Choroid plexus epithelial cell (primary cell): ENCODE results near the gene CMBL.
"Not testable (repeated sequence)": the region's sequence is repeated elsewhere in the genome, so short reads cannot be mapped to it uniquely, and the experiment has no call there.

Experiments
- DNase-seq: peaks from one replicate; pipeline ENCODE4 v3.0.0-alpha.2; 2010; ENCODE audit warnings: low read depth
- H3K4me3 ChIP-seq: 2 replicates; pipeline ENCODE4 v1.5.1; 2011; ENCODE audit warnings: low read depth, mild to moderate bottlenecking, control low read depth, low read length, moderate library complexity
- CTCF ChIP-seq: conservative IDR thresholded peaks from 2 replicates; pipeline ENCODE4 v1.5.1; 2011; ENCODE audit warnings: low read depth, mild to moderate bottlenecking, control low read depth, inconsistent platforms, low read length, moderate library complexity

The CMBL gene

DNA sequence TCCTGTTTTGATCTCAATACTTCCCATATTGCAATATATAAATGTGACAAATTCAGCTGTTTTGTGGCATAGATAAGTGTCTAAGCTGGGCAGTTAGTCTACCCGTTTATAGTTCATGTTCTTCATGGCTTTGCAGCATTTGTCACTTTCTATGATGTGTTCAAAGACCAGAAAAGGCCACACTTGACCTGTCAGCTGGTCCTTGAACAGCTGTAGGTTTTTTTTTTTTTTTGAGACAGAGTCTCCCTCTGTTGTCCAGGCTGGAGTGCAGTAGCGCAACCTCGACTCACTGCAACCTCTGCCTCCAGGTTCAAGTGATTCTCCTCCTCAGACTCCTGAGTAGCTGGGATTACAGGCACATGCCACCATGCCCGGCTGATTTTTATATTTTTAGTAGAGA is 28.4 kb downstream of the CMBL start:
- no peak for DNase-seq
- no peak for TF ChIP-seq CTCF
- no peak overlapping the region for H3K4me3 ChIP-seq

DNA sequence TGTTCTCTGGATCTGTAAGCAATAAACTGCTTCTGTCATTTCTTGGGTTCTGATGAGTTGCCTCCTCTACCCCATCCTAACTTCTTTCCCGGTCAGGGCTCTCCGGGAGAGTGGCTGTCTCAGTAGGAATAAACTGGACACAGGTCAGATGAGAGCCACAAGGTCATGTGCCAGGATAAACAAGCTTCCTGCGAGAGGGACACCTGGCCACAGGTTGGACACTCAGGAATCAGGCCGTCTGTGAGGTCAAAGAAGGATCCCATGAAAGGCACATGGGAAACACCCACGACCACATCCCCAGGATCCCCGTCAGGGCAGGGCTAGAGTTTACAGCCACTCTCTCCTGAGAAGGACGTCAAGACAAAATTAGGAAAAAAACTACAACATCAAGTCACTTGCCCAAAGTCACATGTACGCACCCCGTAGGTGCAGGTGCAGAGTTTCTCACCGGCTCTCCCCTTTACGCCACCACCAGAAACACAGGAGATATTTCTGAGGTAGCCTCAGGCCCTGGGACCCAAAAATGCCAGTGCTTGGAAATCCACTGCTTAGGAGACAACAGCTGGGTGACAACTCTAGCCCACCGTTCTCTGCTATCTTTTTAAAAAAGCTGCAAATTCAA is 28.9 kb downstream of the CMBL start:
- no peak for TF ChIP-seq CTCF
- no peak for DNase-seq
- no peak overlapping the region for H3K4me3 ChIP-seq

- TF ChIP-seq CTCF: no peak
- DNase-seq: no peak
- no peak overlapping the region for H3K4me3 ChIP-seq
Observed at GRCh38 chr5:10277773-10278630, 29.7 kb downstream of the CMBL start.

- no peak for TF ChIP-seq CTCF
- no peak overlapping the region for H3K4me3 ChIP-seq
- DNase-seq: no peak
Observed at GRCh38 chr5:10276691-10277090, 31.0 kb downstream of the CMBL start.

DNA sequence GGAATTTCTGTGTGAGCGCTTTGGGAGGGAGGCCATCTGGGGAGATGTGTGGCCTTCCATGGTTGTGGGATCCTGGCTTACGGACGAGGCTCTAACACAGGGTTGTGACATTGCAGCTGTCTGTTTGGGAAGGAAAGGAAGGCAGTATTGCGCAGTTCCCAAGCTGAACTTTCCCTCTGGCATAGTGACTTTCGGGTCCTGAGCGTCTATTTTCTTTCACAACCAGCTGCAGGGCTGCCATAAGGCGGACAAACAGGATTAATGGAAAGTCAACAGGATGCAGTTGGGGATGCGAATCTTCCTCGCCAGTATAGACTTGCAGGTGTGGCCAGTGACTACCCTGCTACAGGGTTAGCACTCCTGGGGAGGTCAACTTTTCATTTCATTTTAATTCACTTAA is 31.7 kb downstream of the CMBL start:
- H3K4me3 ChIP-seq: no peak overlapping the region
- DNase-seq: no peak
- TF ChIP-seq CTCF: no peak

DNA sequence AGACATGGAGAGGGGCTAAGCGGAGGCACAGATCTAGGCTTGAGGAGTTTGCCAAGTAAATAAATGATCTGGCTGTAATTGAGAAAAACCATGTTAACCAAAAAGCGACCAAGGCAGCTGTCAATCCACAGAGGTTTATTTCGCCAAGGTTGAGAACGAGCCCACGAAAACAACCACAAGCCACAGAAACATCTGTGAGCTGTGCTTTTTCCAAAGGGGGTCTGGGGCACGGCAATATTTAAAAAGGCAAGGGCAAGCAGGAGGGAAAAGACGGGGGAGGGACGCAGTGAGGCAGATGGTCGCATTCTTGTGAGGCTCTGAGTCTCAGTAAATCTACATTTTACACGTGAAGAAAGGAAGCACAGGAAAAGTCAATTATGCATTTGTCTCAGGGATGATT is 32.2 kb downstream of the CMBL start:
- TF ChIP-seq CTCF: no peak
- no peak overlapping the region for H3K4me3 ChIP-seq
- no peak for DNase-seq

- DNase-seq, H3K4me3 ChIP-seq: not testable (repeated sequence)
Observed at GRCh38 chr5:10272875-10273209, 34.9 kb downstream of the CMBL start.
